Lung (tissue), 12 donors: ENCODE measurements around the gene ZNF362. TPM values are rescaled to one million over a fixed set of nuclear protein-coding genes. Genes with fewer than 3 reads are reported as not detected.

Source experiments
- ATAC-seq: fragments of 200-7000 bp; cut with Tn5 transposase; one replicate; pipeline ENCODE4 v1.9.1; 2020; ENCODE audit warnings: moderate number of reproducible peaks; ENCODE audit not compliant: insufficient read depth, low FRiP score
- DNase-seq, 3 donors: peaks; one replicate each; pipeline ENCODE4 v3.0.0-alpha.2; 2013 to 2017
- H3K27ac ChIP-seq, 2 donors: one replicate each; pipeline ENCODE4 v1.5.1; 2013; ENCODE audit warnings: mild to moderate bottlenecking in 2 of 2, moderate library complexity in 2 of 2, control low read depth in 1 of 2, inconsistent platforms in 1 of 2, low read depth in 1 of 2, low read length in 1 of 2
- H3K27me3 ChIP-seq, 3 donors: one replicate each; pipeline ENCODE4 v1.5.1; 2013; ENCODE audit warnings: low read length in 2 of 3; ENCODE audit not compliant: control insufficient read depth in 3 of 3, insufficient read depth in 3 of 3
- H3K36me3 ChIP-seq, 4 donors: one replicate each; pipeline ENCODE4 v1.5.1; 2013; ENCODE audit warnings: low read length in 4 of 4, mild to moderate bottlenecking in 1 of 4, moderate library complexity in 1 of 4; ENCODE audit not compliant: control insufficient read depth in 4 of 4, insufficient read depth in 4 of 4
- H3K4me1 ChIP-seq, 5 donors: one replicate each; pipeline ENCODE4 v1.5.1; 2013; ENCODE audit warnings: low read length in 5 of 5, mild to moderate bottlenecking in 2 of 5, moderate library complexity in 1 of 5; ENCODE audit not compliant: control insufficient read depth in 5 of 5, insufficient read depth in 5 of 5
- H3K4me3 ChIP-seq: one replicate; pipeline ENCODE4 v1.5.1; 2013; ENCODE audit warnings: mild to moderate bottlenecking, control low read depth, moderate library complexity
- H3K9ac ChIP-seq, 2 donors: one replicate each; pipeline ENCODE4 v1.5.1; 2013; ENCODE audit warnings: low read length in 2 of 2, control low read depth in 1 of 2; ENCODE audit not compliant: insufficient read depth in 1 of 2
- H3K9me3 ChIP-seq, 4 donors: one replicate each; pipeline ENCODE4 v1.5.1; 2013; ENCODE audit warnings: low read length in 3 of 4, mild to moderate bottlenecking in 1 of 4, moderate library complexity in 1 of 4; ENCODE audit not compliant: control insufficient read depth in 4 of 4, insufficient read depth in 3 of 4
- WGBS, 2 donors: extraction: QIAGEN DNeasy Blood & Tissue Kit; methylation state at CpG; one replicate each; pipeline ENCODE4 v1.1.7; 2013; 5-methylcytosine and 5-hydroxymethylcytosine counted together
- polyA plus RNA-seq, 2 donors: library from polyadenylated mRNA; stranded (reverse); fragments of 200-250 nt; gene quantifications; one replicate each; pipeline ENCODE4 v1.2.1, GENCODE V29; 2013
- total RNA-seq, 2 donors: library from RNA; depleted of rRNA in 1 of 2; stranded (reverse); fragments of >200 nt in 1 of 2; gene quantifications; one replicate each; pipeline ENCODE4 v1.2.1, GENCODE V29; 2014 to 2021
- TF ChIP-seq, protein P1 (sequence below): IDR thresholded peaks from 2 replicates; pipeline ENCODE4 v1.5.1; 2012; ENCODE audit warnings: mild to moderate bottlenecking; ENCODE audit errors: control extremely low read depth, extremely low read depth
- donor health status: control.
- donor health status: control.
- donor health status: Bipolar disorder and iron deficiency.
- donor health status: healthy.
- donor health status: DM: yes; HTN: yes; CAD: no.

Gene ZNF362
- total and polyA plus RNA-seq, 4 donors: 10.2 to 35.0 (median 16.5) TPM

DNA sequence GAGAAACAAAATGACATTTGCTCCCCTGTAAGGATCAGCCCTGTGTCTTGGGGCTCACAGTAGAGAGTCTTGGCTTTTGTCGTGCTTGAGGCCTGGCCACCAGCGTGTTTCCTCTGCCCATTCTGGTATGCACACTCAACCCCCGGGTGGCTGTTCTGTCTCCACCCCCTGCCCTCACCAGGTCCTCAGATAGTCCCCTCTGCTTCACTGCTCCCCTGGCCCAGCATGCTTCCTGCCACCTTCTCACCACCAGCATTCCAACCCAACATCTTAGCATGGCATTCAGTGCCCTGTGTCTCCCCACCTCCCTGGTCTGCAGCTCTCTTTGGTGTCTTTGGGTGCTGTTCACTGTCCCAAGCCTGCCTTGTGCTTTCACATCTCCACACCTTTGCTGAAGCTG lies 16.2 kb downstream of the ZNF362 start:
- H3K9ac ChIP-seq: no peak overlapping the region
- no peaks in the 10 kb centered on the region for H3K9me3 ChIP-seq
- H3K27me3 ChIP-seq: no peaks in the 10 kb centered on the region
- no peak overlapping the region for H3K4me3 ChIP-seq
- H3K27ac ChIP-seq: no peak overlapping the region
- H3K36me3 ChIP-seq: peaks cover 1 to 27% (median 20%) of the 10 kb centered on the region in 4 donors
- H3K4me1 ChIP-seq: peaks cover 0 to 12% (median 0%) of the 10 kb centered on the region in 5 donors
- TF ChIP-seq, protein P1, sequence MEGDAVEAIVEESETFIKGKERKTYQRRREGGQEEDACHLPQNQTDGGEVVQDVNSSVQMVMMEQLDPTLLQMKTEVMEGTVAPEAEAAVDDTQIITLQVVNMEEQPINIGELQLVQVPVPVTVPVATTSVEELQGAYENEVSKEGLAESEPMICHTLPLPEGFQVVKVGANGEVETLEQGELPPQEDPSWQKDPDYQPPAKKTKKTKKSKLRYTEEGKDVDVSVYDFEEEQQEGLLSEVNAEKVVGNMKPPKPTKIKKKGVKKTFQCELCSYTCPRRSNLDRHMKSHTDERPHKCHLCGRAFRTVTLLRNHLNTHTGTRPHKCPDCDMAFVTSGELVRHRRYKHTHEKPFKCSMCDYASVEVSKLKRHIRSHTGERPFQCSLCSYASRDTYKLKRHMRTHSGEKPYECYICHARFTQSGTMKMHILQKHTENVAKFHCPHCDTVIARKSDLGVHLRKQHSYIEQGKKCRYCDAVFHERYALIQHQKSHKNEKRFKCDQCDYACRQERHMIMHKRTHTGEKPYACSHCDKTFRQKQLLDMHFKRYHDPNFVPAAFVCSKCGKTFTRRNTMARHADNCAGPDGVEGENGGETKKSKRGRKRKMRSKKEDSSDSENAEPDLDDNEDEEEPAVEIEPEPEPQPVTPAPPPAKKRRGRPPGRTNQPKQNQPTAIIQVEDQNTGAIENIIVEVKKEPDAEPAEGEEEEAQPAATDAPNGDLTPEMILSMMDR: no peak
- DNase-seq (no peak), ATAC-seq (no peak)
- 63 to 65% methylated on average over 3 of the region's 3 CpGs for WGBS, 2 donors

DNA sequence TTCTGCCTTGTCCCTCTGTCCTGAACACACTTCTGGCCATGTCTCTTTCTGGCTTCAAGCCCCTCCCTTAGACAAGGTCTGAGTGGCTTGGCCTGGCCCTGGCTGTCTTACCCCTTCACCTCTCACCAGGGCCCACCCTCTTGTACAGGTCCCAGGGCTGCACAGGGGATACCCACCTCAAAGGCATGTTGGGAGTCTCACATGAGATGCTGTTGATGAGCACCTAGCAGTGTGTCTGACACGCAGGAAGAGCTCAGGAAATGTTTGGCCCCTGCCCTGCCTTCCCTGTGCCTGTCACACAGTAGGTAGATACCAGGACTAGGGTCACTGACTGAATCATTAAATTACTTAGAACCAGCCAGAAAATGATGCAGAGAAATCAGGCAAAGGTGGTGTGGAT lies 16.6 kb downstream of the ZNF362 start:
- Histone ChIP-seq H3K4me1 (peaks cover 0 to 12% (median 0%) of the 10 kb centered on the region in 5 donors), H3K27ac (no peak overlapping the region), H3K27me3 (no peaks in the 10 kb centered on the region), H3K36me3 (peaks cover 3 to 27% (median 22%) of the 10 kb centered on the region in 4 donors), H3K9ac (no peak overlapping the region), H3K9me3 (no peaks in the 10 kb centered on the region), H3K4me3 (no peak overlapping the region)
- WGBS, 2 donors: 81 to 85% methylated on average over 1 of the region's 1 CpG
- DNase-seq (no peak), ATAC-seq (no peak)
- TF ChIP-seq, protein P1: no peak

DNA sequence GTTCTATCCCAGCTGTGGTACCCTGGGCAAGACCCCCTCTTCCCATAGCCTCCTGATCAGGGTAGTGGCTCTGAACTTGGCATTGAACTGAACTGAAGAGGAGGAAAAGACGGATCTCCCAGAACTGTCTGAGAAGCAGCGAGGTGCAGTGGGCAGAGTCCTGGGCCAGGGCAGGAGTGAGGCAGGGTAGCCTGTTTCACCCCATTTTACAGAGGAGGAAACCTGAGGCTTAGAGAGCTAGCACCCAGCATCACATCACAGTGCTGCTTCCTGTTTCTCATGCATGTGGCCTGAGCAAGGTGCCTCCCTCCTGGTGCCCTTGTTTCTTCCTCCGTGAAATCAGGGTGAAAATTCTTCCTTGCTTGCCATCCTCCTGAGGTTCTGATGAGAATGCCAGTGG lies 17.1 kb downstream of the ZNF362 start:
- DNase-seq (no peak), ATAC-seq (no peak)
- WGBS, 2 donors: 89 to 93% methylated on average over 3 of the region's 3 CpGs
- Histone ChIP-seq H3K4me3 (no peak overlapping the region), H3K4me1 (peaks cover 0 to 10% (median 0%) of the 10 kb centered on the region in 5 donors), H3K9ac (no peak overlapping the region), H3K27ac (no peak overlapping the region), H3K9me3 (no peaks in the 10 kb centered on the region), H3K36me3 (peaks cover 3 to 27% (median 22%) of the 10 kb centered on the region in 4 donors), H3K27me3 (no peaks in the 10 kb centered on the region)
- TF ChIP-seq, protein P1: no peak

DNA sequence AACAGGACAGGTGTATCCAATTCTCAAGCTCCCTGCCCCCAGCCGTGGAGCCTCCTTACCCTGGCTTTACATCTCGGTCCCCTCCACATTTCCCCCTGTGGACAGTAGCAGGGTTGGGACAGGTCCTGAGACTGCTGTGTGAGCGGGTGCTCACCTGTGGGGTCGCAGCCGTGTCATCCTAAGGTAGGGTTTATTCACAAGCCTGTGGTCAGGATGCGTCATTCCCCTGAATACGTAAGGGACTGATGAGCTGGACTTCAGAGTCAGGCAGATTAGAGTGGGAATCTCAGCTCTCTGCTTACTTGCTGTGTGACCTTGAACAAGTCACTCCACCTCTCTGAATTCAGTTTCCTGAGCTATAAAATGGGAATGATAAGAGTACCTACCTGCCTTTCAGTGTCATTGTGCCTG lies 17.7 kb downstream of the ZNF362 start:
- Histone ChIP-seq H3K9ac (no peak overlapping the region), H3K4me1 (peaks cover 0 to 5% (median 0%) of the 10 kb centered on the region in 5 donors), H3K4me3 (no peak overlapping the region), H3K27ac (no peak overlapping the region), H3K27me3 (no peaks in the 10 kb centered on the region), H3K9me3 (no peaks in the 10 kb centered on the region), H3K36me3 (peaks cover 3 to 31% (median 24%) of the 10 kb centered on the region in 4 donors)
- DNase-seq: no peak
- WGBS, 2 donors: 83 to 85% methylated on average over 7 of the region's 7 CpGs
- TF ChIP-seq, protein P1: no peak
- no peak for ATAC-seq
